Activated T-cell treated with anti-CD3 and anti-CD28 coated beads, Interleukin-2, amount 50 U/mL, for 24 hours (primary cell): ENCODE data around the gene MRPL33.
"Not testable (repeated sequence)": the region's sequence is repeated elsewhere in the genome, so short reads cannot be mapped to it uniquely, and the experiment has no call there.

Experiments used
- DNase-seq: peaks from one replicate; pipeline ENCODE4 v3.0.0-alpha.2; 2020
- H3K27ac Mint-ChIP-seq: 2 replicates; pipeline ENCODE4 v1.8.0; 2020; ENCODE audit warnings: mild to moderate bottlenecking, mixed read lengths
- H3K27me3 Mint-ChIP-seq: 2 replicates; pipeline ENCODE4 v1.8.0; 2020; ENCODE audit warnings: mixed read lengths
- H3K36me3 Mint-ChIP-seq: 2 replicates; pipeline ENCODE4 v1.8.0; 2020; ENCODE audit warnings: low read depth, mixed read lengths
- H3K4me1 Mint-ChIP-seq: 2 replicates; pipeline ENCODE4 v1.8.0; 2020; ENCODE audit warnings: low read depth, mixed read lengths
- H3K4me3 Mint-ChIP-seq: 2 replicates; pipeline ENCODE4 v1.8.0; 2020; ENCODE audit warnings: mild to moderate bottlenecking, moderate library complexity, mixed read lengths
- H3K9me3 Mint-ChIP-seq: 2 replicates; pipeline ENCODE4 v1.8.0; 2020; ENCODE audit warnings: mixed read lengths

The MRPL33 gene

DNA sequence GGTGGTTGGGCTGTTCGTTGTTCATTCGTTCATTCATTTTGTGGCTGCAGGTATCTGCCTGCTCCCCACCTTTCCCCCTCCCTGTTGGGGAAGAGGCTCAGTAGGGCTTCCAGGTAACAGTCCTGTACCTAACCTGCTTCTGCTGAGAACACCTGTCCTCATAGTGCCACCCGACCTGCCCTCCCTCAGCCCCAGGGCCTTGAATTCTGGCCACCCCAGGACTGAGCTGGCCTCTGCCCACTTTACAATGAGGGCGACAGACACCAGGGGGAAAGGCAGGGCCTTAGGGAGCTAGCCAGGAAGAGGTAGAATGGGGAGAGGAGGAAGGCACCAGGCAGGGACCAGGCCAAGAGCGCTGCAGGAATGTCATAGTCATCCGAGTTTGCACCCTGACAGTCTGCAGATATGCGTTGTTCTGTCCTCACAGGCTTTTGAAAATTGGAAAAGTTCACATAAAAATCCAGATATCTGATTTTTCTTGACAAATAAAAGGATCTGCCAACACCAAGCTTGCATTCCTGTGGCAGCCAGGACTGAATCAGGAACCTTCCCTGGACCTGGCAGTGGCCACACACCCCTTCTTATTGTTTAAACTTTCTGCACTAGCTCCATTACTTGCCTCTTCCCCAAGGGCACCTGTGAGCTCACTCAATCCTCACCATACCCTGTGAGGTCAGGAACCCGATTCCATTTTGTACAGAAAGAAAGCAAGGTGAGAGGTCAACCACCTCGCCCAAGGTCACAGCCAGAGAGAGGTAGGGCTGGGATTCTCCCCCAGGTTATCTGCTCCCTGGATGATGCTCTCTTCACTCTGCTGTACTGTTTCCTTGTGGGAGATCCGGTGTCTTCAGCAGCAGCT, 35.3 kb upstream of the MRPL33 start:
- Mint-ChIP-seq H3K4me1 (peaks cover 25% of the 10 kb centered on the region), H3K4me3 (no peak overlapping the region), H3K9me3 (no peaks in the 10 kb centered on the region), H3K27me3 (no peaks in the 10 kb centered on the region), H3K27ac (peak overlapping the region; percentile 81), H3K36me3 (no peaks in the 10 kb centered on the region)
- DNase-seq = peak; percentile 29

DNA sequence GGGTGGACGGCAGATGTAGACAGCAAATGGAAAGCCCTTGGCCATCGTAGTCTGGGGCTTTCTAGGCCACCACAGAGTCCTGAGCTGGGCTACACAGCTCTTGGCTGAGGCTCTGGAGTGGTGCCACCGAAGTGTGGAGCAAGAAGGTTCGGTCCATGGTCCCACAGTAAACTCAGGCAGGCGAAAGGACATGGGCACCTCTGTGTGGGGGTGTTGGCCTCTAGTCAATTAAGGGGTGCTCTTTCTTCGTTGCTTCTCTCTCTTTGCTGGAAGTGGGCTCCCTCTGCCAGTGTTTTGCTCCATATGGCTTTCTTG, 34.7 kb upstream of the MRPL33 start:
- H3K36me3 Mint-ChIP-seq = no peaks in the 10 kb centered on the region
- H3K27me3 Mint-ChIP-seq = no peaks in the 10 kb centered on the region
- no peak overlapping the region for H3K27ac Mint-ChIP-seq
- DNase-seq = no peak
- H3K9me3 Mint-ChIP-seq = no peaks in the 10 kb centered on the region
- no peak overlapping the region for H3K4me3 Mint-ChIP-seq
- peaks cover 25% of the 10 kb centered on the region for H3K4me1 Mint-ChIP-seq

DNA sequence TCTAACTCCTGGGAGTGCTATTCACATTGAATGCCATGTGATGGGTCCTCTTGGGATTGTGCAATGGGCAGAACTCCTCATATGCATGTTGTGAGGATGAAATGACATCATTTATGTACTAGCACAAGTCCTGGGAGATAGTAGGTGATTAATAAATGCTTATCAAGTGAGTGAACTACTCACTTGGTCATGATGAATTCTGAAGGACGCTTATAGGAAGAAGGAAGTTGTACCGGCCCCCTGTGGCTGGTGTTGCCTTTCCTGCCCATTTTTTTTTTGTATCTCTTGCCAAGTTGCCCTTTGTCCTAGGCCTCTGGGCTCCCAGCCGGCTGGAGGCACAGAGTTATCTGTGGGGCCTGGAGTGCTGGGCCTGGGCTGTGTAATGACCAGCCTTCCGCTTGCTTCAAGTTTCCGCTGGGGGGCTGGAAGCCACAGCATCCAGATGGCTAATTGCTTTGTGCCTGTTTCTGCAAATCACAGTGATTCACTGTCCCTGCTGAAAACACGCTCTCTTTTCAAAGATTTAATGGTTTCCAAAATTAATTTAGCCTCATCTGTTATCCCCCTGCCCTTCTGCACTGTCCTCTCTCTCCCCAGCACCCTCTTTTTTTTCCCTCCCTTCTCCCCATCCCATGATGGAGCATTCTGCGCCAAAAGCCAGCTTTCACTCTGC, 33.7 kb upstream of the MRPL33 start:
- Mint-ChIP-seq H3K4me3 (no peak overlapping the region), H3K27ac (no peak overlapping the region)

DNA sequence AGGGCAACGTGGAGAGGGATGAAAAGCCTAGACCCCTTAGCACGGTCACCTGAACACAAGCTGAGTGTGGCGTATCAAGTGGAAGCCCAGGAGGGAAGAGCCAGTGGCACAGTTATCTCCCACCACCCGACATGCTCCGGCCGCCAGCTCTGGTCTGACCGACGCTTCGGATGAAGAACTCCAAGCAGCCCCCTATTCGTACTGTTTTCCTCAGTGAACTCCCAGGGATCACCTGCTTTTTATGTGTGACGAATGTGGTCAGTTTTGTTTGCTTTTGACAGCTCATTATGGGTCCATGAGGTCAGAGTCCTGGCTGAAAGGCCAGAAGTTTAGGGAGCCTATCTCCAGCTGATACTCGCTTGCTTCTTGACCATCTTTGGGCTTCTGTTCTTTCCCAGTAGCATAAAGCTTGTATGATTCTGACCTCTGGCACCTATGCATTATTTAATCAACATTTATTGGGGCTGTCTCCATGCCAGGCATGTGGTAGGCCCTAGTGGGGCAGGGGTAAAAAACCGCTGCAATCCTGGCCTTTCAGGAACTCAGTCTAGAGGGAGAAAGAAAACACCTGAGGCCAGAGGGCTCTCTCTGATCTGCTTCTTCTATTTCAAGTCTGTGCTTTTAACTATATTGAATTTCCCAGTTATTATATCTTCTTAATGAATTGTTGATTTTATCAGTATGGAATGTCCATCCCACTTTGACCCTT, 33.0 kb upstream of the MRPL33 start:
- Mint-ChIP-seq H3K27me3 (no peaks in the 10 kb centered on the region), H3K4me3 (no peak overlapping the region), H3K4me1 (peaks cover 25% of the 10 kb centered on the region), H3K36me3 (no peaks in the 10 kb centered on the region), H3K27ac (no peak overlapping the region), H3K9me3 (no peaks in the 10 kb centered on the region)
- peak; percentile 8 for DNase-seq

More for the DNA sequence above, 33.7 kb upstream of the MRPL33 start:
- Mint-ChIP-seq H3K4me1 (peaks cover 25% of the 10 kb centered on the region), H3K36me3 (no peaks in the 10 kb centered on the region), H3K27me3 (no peaks in the 10 kb centered on the region), H3K9me3 (no peaks in the 10 kb centered on the region)
- DNase-seq = peak; percentile 11

DNA sequence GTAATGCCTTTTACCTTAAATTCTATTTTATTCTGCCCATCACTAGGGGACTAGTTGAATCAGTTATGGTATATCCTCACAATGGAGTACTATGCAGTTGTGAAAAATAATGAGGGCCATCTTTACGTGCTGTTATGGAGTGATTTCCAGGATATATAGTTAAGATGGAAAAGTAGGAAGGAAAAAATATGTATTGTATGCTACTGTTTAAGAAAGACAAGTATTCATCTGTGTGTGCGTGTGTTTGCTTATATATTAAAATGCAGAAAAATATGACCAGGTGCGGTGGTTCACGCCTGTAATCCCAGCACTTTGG, 32.5 kb upstream of the MRPL33 start:
- H3K4me1 Mint-ChIP-seq = peaks cover 25% of the 10 kb centered on the region
- no peak for DNase-seq
- no peak overlapping the region for H3K4me3 Mint-ChIP-seq
- no peaks in the 10 kb centered on the region for H3K9me3 Mint-ChIP-seq
- H3K36me3 Mint-ChIP-seq = no peaks in the 10 kb centered on the region
- no peaks in the 10 kb centered on the region for H3K27me3 Mint-ChIP-seq
- no peak overlapping the region for H3K27ac Mint-ChIP-seq

DNA sequence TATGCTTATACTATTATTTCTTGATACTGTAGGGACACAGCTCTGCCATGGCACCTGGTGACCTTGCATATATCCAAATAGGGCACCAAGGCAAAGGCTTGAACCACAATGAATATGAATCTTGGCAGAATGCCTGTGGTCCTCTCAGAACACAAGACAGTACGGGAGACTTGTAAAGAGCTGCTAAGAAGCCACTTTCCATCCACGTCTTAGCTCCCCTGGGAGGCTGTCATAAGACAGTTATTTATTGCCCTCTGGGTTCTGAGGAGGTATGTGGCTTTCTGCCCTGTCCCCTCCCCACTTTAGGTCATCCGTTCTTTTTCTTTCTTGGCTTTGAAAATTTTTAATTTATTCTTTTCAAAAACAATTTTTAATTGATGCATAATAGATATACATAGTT, 29.8 kb upstream of the MRPL33 start:
- H3K4me3 Mint-ChIP-seq = no peak overlapping the region
- H3K9me3 Mint-ChIP-seq = no peaks in the 10 kb centered on the region
- H3K36me3 Mint-ChIP-seq = no peaks in the 10 kb centered on the region
- DNase-seq = peak; percentile 2
- H3K4me1 Mint-ChIP-seq = peaks cover 2% of the 10 kb centered on the region
- H3K27me3 Mint-ChIP-seq = no peaks in the 10 kb centered on the region
- no peak overlapping the region for H3K27ac Mint-ChIP-seq

DNA sequence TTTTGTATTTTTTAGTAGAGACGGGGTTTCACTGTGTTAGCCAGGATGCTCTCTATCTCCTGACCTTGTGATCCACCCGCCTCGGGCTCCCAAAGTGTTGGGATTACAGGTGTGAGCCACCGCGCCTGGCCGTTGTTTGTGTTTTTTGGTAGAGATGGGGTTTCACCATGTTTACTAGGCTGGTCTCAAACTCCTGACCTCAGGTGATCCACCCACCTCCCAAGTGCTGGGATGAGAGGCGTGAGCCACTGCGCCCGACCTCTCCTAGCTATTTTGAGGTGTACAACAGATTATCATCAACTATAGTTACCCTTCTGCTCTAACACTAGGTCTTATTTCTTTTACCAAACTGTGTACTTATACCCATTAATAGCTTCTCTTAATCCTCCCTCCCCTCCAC, 28.9 kb upstream of the MRPL33 start:
- peak; percentile 21 for DNase-seq
- no peak overlapping the region for H3K4me3 Mint-ChIP-seq
- H3K27me3 Mint-ChIP-seq = no peaks in the 10 kb centered on the region
- H3K9me3 Mint-ChIP-seq = no peaks in the 10 kb centered on the region
- no peaks in the 10 kb centered on the region for H3K36me3 Mint-ChIP-seq
- H3K4me1 Mint-ChIP-seq = no peaks in the 10 kb centered on the region
- H3K27ac Mint-ChIP-seq = no peak overlapping the region

DNA sequence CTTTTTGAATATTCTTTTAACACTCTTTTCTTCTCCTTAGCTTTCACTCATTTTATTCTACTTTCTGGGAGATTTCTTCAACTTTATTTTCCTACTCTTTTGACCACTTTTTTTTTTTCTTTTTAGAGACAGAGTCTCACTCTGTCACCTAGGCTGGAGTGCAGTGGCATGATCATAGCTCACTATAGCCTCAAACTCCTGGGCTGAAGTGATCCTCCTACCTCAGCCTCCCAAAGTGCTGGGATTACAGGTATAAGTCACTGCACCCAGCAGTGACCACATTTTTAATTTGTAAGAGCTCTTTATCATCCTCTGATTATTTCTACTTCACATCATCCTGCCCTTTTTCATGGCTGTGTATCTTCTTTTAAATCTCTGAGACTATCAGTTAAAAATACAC, 26.0 kb upstream of the MRPL33 start:
- not testable (repeated sequence) for H3K27ac Mint-ChIP-seq, H3K36me3 Mint-ChIP-seq, H3K4me3 Mint-ChIP-seq, H3K27me3 Mint-ChIP-seq, H3K9me3 Mint-ChIP-seq, DNase-seq, H3K4me1 Mint-ChIP-seq

DNA sequence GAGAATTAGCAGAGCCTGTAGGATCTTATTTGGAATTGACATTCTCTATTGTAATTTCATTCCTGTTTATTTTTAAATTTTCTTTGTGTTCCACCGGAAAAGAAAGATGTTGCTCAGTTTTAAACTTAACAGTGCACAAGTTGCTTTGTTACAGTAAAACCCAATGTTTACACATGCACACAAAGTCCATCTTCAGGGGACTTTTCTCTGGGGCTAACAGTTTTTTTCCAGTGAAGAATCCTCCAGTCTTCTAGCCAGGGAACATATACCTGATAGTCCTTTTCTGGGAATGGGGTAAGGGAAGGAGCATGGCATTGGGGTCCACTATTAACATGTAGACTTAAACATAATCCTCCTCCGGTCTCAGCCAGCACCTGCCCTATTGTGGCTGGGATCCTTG, 25.2 kb upstream of the MRPL33 start:
- Mint-ChIP-seq H3K4me3 (no peak overlapping the region), H3K27ac (no peak overlapping the region), H3K9me3 (peaks cover 6% of the 10 kb centered on the region), H3K4me1 (no peaks in the 10 kb centered on the region), H3K27me3 (no peaks in the 10 kb centered on the region), H3K36me3 (no peaks in the 10 kb centered on the region)
- no peak for DNase-seq

DNA sequence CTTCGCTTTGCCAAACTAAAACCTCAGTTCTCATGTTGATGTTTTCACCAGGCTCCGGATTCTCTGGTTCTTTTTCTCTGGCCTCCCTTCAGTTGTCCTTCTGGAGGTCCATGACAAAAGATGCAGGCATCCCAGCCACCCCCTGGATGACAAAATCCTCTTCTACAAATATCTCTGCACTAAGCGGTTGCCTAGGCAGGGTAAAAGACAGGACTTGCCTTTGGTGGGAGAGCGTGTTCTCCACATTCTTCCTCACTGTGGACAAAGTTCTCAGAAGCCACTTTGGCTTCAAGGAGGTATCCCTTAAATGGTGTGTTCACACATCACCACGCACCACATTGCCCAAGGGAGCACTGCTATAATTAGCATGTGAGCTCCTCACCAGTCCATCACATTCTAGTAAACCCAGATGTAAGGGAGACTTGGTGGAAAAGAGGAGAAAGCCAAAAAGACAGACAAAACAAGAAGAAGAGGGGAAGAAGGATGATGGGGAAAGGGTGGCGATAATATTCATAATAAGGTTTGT, 23.6 kb upstream of the MRPL33 start:
- Mint-ChIP-seq H3K4me1 (no peaks in the 10 kb centered on the region), H3K27ac (no peak overlapping the region), H3K27me3 (peaks cover 6% of the 10 kb centered on the region), H3K4me3 (no peak overlapping the region), H3K36me3 (no peaks in the 10 kb centered on the region), H3K9me3 (peaks cover 6% of the 10 kb centered on the region)
- peak; percentile 16 for DNase-seq

DNA sequence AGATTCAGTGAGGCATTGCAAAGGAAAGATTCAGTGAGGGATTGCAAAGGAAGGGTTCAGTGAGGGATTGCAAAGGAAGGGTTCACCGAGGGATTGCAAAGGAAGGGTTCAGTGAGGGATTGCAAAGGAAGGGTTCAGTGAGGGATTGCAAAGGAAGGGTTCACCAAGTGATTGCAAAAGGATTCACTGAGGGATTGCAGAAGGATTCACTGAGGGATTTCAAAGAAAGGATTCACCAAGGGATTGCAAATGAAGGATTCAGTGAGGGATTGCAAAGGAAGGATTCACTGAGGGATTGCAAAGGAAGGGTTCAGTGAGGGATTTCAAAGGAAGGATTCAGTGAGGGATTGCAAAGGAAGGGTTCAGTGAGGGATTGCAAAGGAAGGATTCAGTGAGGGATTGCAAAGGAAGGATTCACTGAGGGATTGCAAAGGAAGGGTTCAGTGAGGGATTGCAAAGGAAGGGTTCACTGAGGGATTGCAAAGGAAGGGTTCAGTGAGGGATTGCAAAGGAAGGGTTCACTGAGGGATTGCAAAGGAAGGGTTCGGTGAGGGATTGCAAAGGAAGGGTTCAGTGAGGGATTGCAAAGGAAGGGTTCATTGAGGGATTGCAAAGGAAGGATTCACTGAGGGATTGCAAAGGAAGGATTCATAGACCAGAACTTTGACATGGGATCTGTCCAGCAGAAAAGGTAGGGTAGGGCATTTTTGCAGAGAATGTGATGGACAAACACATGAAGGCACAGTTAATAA, 22.5 kb upstream of the MRPL33 start:
- not testable (repeated sequence) for H3K4me1 Mint-ChIP-seq, H3K27ac Mint-ChIP-seq, H3K9me3 Mint-ChIP-seq, H3K36me3 Mint-ChIP-seq, DNase-seq, H3K4me3 Mint-ChIP-seq
- peaks cover 13% of the 10 kb centered on the region for H3K27me3 Mint-ChIP-seq

DNA sequence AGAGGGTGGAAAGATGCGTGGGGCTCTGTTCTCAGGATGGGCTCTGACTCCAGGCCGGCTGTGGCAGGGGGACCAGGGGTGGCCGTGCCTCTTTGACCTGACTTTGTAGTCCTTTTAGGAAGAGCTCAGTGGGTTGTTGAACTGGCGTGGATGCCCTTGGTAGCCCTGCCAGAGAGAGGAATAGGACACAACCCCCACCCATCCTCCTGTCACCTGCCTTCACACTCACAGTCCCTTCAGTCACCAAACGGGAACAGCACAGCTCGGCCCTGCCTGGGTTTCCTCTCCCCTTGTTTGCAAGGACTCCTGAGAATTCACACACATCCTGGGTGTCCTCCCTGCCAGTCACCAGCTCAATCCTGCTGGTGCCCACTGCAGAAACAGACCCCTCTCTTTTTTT, 20.1 kb upstream of the MRPL33 start:
- Mint-ChIP-seq H3K27ac (no peak overlapping the region), H3K4me1 (peaks cover 4% of the 10 kb centered on the region), H3K27me3 (peaks cover 13% of the 10 kb centered on the region), H3K36me3 (no peaks in the 10 kb centered on the region), H3K9me3 (peaks cover 6% of the 10 kb centered on the region), H3K4me3 (no peak overlapping the region)
- DNase-seq = peak; percentile 22

DNA sequence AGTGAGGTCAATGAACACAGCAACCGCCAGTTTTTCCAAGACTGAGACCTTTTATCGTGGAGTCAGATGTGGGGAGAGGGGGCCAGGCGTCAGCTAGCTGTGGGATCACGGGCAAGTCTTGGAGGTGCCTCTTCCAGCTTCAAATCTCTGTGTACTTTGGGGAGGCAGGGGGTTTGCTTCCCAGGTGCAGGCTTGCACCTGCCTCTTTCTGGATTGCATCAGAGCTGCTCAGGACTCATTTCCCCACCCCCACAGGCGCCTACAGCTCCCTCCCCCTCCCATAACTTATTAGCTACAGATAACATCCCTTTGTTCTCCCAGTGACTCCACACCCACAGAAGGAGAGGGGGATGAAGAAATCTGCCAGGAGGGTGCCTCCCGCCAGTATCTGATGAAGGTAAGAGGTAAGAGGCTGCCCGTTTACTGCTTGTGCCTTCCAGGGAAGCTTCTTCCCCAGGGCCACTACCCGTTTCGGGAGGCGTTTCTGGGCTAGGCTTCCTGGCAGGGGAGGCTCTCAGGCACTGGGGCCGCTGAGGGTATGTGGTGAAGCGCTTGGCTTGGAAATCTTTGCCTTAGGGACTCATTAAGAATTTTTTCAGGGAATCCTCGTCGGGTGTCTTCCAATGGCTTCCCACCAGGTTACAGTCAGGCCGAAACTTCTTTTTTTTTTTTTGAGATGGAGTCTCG, 18.8 kb upstream of the MRPL33 start:
- Mint-ChIP-seq H3K4me3 (no peak overlapping the region), H3K4me1 (peaks cover 4% of the 10 kb centered on the region), H3K9me3 (peaks cover 6% of the 10 kb centered on the region), H3K27me3 (peaks cover 13% of the 10 kb centered on the region), H3K36me3 (no peaks in the 10 kb centered on the region), H3K27ac (no peak overlapping the region)
- peak; percentile 18 for DNase-seq

DNA sequence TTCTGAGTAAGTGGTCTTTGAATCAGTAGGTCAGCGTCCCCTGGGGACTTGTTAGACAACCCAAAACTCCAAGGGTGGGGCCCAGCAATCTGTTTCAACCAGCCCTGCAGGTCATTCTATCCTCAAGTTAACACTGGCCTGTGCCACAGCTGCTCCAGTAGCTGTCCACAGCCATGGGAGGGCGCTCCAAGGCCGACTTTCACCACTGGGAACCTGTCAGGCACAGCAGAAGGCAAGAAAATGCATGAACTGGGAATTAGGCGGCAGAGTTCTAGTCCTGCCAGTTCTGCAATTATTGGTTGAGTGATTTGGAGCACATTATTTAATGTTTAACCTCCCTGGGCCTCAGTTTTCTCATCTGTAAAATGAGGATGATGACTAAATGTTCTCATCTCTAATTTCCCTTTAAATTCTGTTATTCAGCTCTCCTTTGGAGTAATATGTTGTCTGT, 17.4 kb upstream of the MRPL33 start:
- Mint-ChIP-seq H3K27me3 (peaks cover 13% of the 10 kb centered on the region), H3K27ac (no peak overlapping the region), H3K9me3 (peaks cover 6% of the 10 kb centered on the region), H3K4me3 (no peak overlapping the region), H3K36me3 (no peaks in the 10 kb centered on the region), H3K4me1 (peaks cover 4% of the 10 kb centered on the region)
- DNase-seq = peak; percentile 84
